Thyroid gland (tissue), 4 donors: ENCODE results near the gene KSR1.

ENCODE experiments used
- CTCF ChIP-seq, 6 experiments: fragments of 200-600 bp in 3 of 6; fragments of 450-650 bp in 3 of 6; sonication (generic) in 3 of 6; IDR thresholded peaks; one replicate each; pipeline ENCODE4 v1.5.1; 2016 to 2019; ENCODE audit warnings: antibody characterized with exemption in 6 of 6, mild to moderate bottlenecking in 2 of 6, inconsistent platforms in 1 of 6, moderate library complexity in 1 of 6
- POLR2A ChIP-seq, 2 donors: fragments of 450-650 bp; IDR thresholded peaks; one replicate each; pipeline ENCODE4 v1.6.1; 2017; ENCODE audit warnings: antibody characterized with exemption in 2 of 2, mild to moderate bottlenecking in 2 of 2, moderate library complexity in 1 of 2

DNA sequence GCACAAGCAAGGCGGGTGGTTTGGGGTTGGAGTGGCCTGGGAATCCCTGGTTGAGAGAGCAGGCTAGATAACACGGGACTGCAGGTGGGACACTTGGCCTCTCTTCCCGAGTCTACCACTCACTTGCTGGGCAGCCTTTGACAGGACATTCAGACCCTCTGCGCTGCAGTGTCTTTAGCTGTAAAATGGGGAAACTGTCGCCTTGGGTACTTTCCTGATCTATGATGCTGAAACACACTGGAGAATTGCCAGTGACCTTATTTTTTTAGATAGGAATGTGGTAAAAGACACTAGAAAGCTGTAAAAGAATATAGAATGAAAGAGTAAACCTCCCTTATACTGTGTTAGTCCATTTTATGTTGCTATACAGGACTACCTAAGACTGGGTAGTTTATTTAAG, 30.5 kb downstream of the KSR1 start:
- TF ChIP-seq CTCF (IDR thresholded peaks at IDR 0.05), result no peak
- TF ChIP-seq POLR2A (IDR thresholded peaks at IDR 0.05), result no peak
